ENCODE data around the gene FOXK2. TPM values are rescaled to one million over a fixed set of nuclear protein-coding genes. Genes with fewer than 3 reads are reported as not detected.

The FOXK2 gene
- total RNA-seq, 2 experiments from 2014 or later = 32.5 to 33.7 TPM

DNA sequence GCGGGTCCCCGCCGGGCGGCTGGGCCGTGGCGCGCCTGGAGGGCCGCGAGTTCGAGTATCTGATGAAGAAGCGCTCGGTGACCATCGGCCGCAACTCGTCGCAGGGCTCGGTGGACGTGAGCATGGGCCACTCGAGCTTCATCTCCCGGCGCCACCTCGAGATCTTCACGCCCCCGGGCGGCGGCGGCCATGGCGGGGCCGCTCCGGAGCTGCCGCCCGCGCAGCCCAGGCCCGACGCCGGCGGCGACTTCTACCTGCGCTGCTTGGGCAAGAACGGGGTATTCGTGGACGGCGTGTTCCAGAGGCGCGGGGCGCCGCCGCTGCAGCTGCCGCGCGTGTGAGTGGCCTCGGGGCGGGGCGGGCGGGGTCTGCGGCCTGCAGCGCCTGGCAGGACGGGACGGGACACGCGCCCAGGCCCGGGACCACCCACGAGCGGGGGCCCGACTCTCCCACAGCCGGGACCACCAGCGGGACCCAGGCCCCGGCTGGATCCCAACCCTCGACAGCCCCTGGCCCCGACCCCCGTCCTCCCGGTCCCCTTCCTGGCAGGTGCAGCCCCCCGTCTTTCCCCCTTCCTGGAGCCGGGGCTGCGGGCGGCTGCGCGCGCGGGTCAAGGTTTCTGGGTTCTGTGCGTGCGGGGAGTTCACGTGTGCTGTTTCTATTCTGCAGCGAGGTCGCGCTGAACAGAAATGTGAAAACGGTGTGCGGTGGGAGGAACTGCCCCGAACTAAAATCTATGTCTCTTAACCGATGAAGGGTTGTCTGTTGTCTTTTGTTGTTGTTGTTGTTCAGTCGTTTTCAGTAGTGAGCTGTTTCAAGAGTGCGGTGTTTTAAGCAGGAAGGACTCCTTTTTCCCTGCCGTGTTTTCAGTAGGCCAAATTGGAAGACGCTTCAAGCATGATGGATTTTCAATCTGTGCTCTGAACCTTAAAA lies 705 bp downstream of the FOXK2 start:
- peaks cover 9% of the 10 kb centered on the region for H3K36me3 Mint-ChIP-seq (ENCODE audit: low read depth)
- Histone ChIP-seq H3K27ac (ENCODE audit: low read depth in 1 of 2, low read length in 2 of 2) (no peak overlapping the region), H3K4me3 (ENCODE audit: low read length) (peak overlapping the region; percentile 66), H3K27me3 (ENCODE audit: control insufficient read depth in 1 of 2, insufficient read depth in 2 of 2, low read length in 2 of 2) (no peaks in the 10 kb centered on the region), H3K9me3 (ENCODE audit: control insufficient read depth in 1 of 2, insufficient read depth in 1 of 2, low read length in 2 of 2) (no peaks in the 10 kb centered on the region), H3K36me3 (ENCODE audit: insufficient read depth, low read length) (no peaks in the 10 kb centered on the region), H3K4me1 (ENCODE audit: insufficient read depth, low read length) (peaks cover 48% of the 10 kb centered on the region)
- CTCF ChIA-PET = interaction anchor here (1.1 to 1.3 kb wide), 2 partner anchors 34 to 483 kb away, joined by 3 to 4 read pairs; partner anchors contain the start of gene DCXR
- H3K4me3 Mint-ChIP-seq = peak overlapping the region; percentile 88
- H3K9me3 Mint-ChIP-seq = no peaks in the 10 kb centered on the region
- DNase-seq (peak in 11 of 14 experiments; percentile 12 to 74 (median 29)), ATAC-seq (ENCODE audit: poor library complexity) (peak; percentile 15)
- H3K27me3 Mint-ChIP-seq = no peaks in the 10 kb centered on the region
- H3K4me1 Mint-ChIP-seq (ENCODE audit: low read depth) = peaks cover 32% of the 10 kb centered on the region
- peak overlapping the region; percentile 80 for H3K27ac Mint-ChIP-seq
- intact Hi-C loops (cut with DNase I, micrococcal nuclease) = loop anchor here (1.0 to 2.0 kb wide), 5 partner anchors 23 to 102 kb away; partner anchors contain the start of genes CYBC1 (in 1 of the 2), HEXD (in 1 of the 2), NARF (in 1 of the 2) and OGFOD3 (in 1 of the 2)
- POLR2A ChIA-PET = interaction anchor here (1.0 to 2.8 kb wide), 14 partner anchors 9 to 543 kb away, joined by 3 to 22 read pairs (median 4); partner anchors contain the start of gene NARF
- TF ChIP-seq, protein P1, sequence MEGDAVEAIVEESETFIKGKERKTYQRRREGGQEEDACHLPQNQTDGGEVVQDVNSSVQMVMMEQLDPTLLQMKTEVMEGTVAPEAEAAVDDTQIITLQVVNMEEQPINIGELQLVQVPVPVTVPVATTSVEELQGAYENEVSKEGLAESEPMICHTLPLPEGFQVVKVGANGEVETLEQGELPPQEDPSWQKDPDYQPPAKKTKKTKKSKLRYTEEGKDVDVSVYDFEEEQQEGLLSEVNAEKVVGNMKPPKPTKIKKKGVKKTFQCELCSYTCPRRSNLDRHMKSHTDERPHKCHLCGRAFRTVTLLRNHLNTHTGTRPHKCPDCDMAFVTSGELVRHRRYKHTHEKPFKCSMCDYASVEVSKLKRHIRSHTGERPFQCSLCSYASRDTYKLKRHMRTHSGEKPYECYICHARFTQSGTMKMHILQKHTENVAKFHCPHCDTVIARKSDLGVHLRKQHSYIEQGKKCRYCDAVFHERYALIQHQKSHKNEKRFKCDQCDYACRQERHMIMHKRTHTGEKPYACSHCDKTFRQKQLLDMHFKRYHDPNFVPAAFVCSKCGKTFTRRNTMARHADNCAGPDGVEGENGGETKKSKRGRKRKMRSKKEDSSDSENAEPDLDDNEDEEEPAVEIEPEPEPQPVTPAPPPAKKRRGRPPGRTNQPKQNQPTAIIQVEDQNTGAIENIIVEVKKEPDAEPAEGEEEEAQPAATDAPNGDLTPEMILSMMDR (IDR thresholded peaks at IDR 0.05) = no peak

DNA sequence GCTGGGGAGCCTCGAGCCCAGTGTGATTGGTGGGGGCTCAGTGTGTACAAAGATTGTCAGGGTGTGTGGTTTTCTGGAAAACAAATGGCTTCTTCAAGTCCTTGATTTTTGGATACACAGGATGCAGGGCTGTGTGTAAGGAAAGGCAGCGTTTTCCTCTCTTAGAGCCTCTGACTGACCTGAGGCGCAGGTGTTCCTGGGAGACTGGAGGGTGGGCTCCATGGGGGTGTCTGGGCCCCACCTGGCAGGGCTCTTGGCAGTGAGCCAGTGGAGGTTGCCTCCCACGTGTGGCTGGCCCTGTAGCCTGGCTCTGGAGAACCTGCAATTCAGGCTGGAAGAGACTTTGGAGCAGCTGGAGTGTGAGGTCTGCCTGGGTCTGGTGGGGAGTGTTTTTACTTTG lies 5.0 kb downstream of the FOXK2 start:
- Mint-ChIP-seq H3K9me3 (no peaks in the 10 kb centered on the region), H3K4me3 (peak overlapping the region; percentile 34), H3K27ac (peak overlapping the region; percentile 59), H3K27me3 (no peaks in the 10 kb centered on the region), H3K36me3 (ENCODE audit: low read depth) (peaks cover 9% of the 10 kb centered on the region), H3K4me1 (ENCODE audit: low read depth) (peaks cover 62% of the 10 kb centered on the region)
- Histone ChIP-seq H3K9me3 (ENCODE audit: control insufficient read depth in 1 of 2, insufficient read depth in 1 of 2, low read length in 2 of 2) (no peaks in the 10 kb centered on the region), H3K27ac (ENCODE audit: low read depth in 1 of 2, low read length in 2 of 2) (no peak overlapping the region), H3K36me3 (ENCODE audit: insufficient read depth, low read length) (no peaks in the 10 kb centered on the region), H3K4me1 (ENCODE audit: insufficient read depth, low read length) (peaks cover 65% of the 10 kb centered on the region), H3K27me3 (ENCODE audit: control insufficient read depth in 1 of 2, insufficient read depth in 2 of 2, low read length in 2 of 2) (no peaks in the 10 kb centered on the region), H3K4me3 (ENCODE audit: low read length) (no peak overlapping the region)
- TF ChIP-seq, protein P1 (IDR thresholded peaks at IDR 0.05) = no peak
- POLR2A ChIA-PET = no interaction called here
- intact Hi-C loops (cut with DNase I, micrococcal nuclease) = no loop called here
- no peak for ATAC-seq (ENCODE audit: poor library complexity)
- DNase-seq = no peak
- CTCF ChIA-PET = no interaction called here

DNA sequence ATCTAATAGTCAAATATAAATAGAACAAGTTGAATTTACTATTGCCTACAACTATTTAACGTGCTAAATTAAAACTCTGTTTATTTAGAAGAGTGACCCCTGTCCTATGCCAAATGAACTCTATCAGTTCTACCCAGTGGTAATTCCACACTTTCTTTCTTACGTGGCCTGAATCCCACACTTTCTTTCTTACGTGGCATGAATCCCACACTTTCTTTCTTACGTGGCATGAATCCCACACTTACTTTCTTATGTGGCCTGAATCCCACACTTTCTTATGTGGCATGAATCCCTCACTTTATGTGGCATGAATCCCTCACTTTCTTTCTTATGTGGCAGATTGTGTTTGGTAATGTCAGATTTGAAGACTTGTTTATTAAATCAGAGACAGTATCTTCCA lies 6.2 kb downstream of the FOXK2 start:
- Mint-ChIP-seq H3K27ac (no peak overlapping the region), H3K9me3 (no peaks in the 10 kb centered on the region), H3K36me3 (ENCODE audit: low read depth) (peaks cover 5% of the 10 kb centered on the region), H3K27me3 (no peaks in the 10 kb centered on the region), H3K4me1 (ENCODE audit: low read depth) (peaks cover 65% of the 10 kb centered on the region), H3K4me3 (no peak overlapping the region)
- H3K4me1 ChIP-seq (ENCODE audit: insufficient read depth, low read length) = peaks cover 69% of the 10 kb centered on the region
- H3K36me3 ChIP-seq (ENCODE audit: insufficient read depth, low read length) = no peaks in the 10 kb centered on the region
- no peaks in the 10 kb centered on the region for H3K9me3 ChIP-seq (ENCODE audit: control insufficient read depth in 1 of 2, insufficient read depth in 1 of 2, low read length in 2 of 2)
- ChIA-PET POLR2A (no interaction called here), CTCF (no interaction called here)
- no peaks in the 10 kb centered on the region for H3K27me3 ChIP-seq (ENCODE audit: control insufficient read depth in 1 of 2, insufficient read depth in 2 of 2, low read length in 2 of 2)
- H3K4me3 ChIP-seq (ENCODE audit: low read length) = no peak overlapping the region
- DNase-seq (no peak), ATAC-seq (ENCODE audit: poor library complexity) (no peak)
- H3K27ac ChIP-seq (ENCODE audit: low read depth in 1 of 2, low read length in 2 of 2) = no peak overlapping the region
- intact Hi-C loops (cut with DNase I, micrococcal nuclease) = no loop called here
- TF ChIP-seq, protein P1 (IDR thresholded peaks at IDR 0.05) = no peak

All from CD4-positive, alpha-beta T cell (primary cell).